ENCODE data around the gene ANKFY1. TPM values are rescaled to one million over a fixed set of nuclear protein-coding genes. Genes with fewer than 3 reads are reported as not detected.

Gene ANKFY1
- total RNA-seq, 1 donor, result 44.9 TPM

DNA sequence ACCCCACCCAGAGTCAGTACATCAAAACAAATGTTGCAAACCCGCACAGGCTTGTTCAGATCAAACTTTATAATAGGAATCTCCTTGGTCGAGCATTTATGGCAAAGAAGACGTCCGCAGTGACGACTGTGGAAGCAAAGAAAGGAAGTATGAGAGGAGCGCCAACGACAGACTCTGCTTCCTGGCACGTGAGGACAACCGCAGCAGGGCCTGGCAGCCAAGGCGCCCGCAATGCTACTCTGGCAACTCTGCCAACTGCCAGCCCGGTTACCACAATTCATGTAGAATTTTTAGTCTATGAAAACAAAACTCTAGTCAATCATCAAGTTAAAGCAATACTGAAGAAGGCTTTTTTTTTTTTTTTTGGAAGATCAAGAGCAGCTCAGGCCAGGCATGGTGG is 96.0 kb downstream of the ANKFY1 start:
- H3K27ac ChIP-seq (ENCODE audit: low read depth, low read length), result no peak overlapping the region
- H3K4me1 ChIP-seq (ENCODE audit: insufficient read depth, low read length), result no peaks in the 10 kb centered on the region
- no peaks in the 10 kb centered on the region for H3K27me3 ChIP-seq (ENCODE audit: insufficient read depth, low read length)
- no peak overlapping the region for H3K4me2 ChIP-seq (ENCODE audit: insufficient read depth, low read length)
- H2AFZ ChIP-seq (ENCODE audit: low read length), result no peak overlapping the region
- H3K36me3 ChIP-seq (ENCODE audit: insufficient read depth, low read length), result peaks cover 71% of the 10 kb centered on the region
- no peaks in the 10 kb centered on the region for H3K9me3 ChIP-seq (ENCODE audit: low read depth, low read length)
- H4K20me1 ChIP-seq (ENCODE audit: insufficient read depth, low read length), result no peaks in the 10 kb centered on the region
- H3K4me3 ChIP-seq (ENCODE audit: insufficient read depth, low read length), result no peak overlapping the region
- H3K79me2 ChIP-seq (ENCODE audit: insufficient read depth, low read length), result no peaks in the 10 kb centered on the region
- DNase-seq (ENCODE audit: insufficient read length, low spot score, missing footprints), result peak; percentile 74
- TF ChIP-seq, protein P1, sequence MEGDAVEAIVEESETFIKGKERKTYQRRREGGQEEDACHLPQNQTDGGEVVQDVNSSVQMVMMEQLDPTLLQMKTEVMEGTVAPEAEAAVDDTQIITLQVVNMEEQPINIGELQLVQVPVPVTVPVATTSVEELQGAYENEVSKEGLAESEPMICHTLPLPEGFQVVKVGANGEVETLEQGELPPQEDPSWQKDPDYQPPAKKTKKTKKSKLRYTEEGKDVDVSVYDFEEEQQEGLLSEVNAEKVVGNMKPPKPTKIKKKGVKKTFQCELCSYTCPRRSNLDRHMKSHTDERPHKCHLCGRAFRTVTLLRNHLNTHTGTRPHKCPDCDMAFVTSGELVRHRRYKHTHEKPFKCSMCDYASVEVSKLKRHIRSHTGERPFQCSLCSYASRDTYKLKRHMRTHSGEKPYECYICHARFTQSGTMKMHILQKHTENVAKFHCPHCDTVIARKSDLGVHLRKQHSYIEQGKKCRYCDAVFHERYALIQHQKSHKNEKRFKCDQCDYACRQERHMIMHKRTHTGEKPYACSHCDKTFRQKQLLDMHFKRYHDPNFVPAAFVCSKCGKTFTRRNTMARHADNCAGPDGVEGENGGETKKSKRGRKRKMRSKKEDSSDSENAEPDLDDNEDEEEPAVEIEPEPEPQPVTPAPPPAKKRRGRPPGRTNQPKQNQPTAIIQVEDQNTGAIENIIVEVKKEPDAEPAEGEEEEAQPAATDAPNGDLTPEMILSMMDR (IDR thresholded peaks at IDR 0.05; ENCODE audit: extremely low read depth, low read depth, low read length), result no peak

DNA sequence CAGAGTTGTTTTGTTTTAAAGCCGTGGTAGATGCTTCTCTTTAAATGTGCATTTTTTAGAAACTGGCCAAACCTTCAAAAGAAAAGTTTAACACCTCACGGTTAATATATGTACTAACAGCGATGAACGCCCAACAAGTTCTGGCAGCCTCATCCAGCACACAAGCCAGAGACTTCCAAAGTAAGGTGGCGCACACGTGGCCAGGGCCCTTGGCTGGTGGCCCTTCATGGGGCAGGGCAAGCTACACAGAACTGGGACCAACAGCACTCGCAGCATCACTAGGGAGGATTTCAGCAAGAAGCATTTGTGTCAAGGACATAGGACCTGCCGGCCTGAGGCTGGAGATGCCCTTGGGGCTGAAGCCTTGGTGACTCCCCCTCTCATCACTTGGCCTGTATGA is 97.4 kb downstream of the ANKFY1 start:
- Histone ChIP-seq H3K4me1 (ENCODE audit: insufficient read depth, low read length) (peaks cover 4% of the 10 kb centered on the region), H2AFZ (ENCODE audit: low read length) (no peak overlapping the region), H3K36me3 (ENCODE audit: insufficient read depth, low read length) (peaks cover 59% of the 10 kb centered on the region), H3K4me3 (ENCODE audit: insufficient read depth, low read length) (no peak overlapping the region), H4K20me1 (ENCODE audit: insufficient read depth, low read length) (no peaks in the 10 kb centered on the region), H3K27me3 (ENCODE audit: insufficient read depth, low read length) (no peaks in the 10 kb centered on the region), H3K9me3 (ENCODE audit: low read depth, low read length) (no peaks in the 10 kb centered on the region), H3K27ac (ENCODE audit: low read depth, low read length) (no peak overlapping the region), H3K79me2 (ENCODE audit: insufficient read depth, low read length) (no peaks in the 10 kb centered on the region), H3K4me2 (ENCODE audit: insufficient read depth, low read length) (no peak overlapping the region)
- TF ChIP-seq, protein P1 (IDR thresholded peaks at IDR 0.05; ENCODE audit: extremely low read depth, low read depth, low read length), result no peak
- peak; percentile 62 for DNase-seq (ENCODE audit: insufficient read length, low spot score, missing footprints)

DNA sequence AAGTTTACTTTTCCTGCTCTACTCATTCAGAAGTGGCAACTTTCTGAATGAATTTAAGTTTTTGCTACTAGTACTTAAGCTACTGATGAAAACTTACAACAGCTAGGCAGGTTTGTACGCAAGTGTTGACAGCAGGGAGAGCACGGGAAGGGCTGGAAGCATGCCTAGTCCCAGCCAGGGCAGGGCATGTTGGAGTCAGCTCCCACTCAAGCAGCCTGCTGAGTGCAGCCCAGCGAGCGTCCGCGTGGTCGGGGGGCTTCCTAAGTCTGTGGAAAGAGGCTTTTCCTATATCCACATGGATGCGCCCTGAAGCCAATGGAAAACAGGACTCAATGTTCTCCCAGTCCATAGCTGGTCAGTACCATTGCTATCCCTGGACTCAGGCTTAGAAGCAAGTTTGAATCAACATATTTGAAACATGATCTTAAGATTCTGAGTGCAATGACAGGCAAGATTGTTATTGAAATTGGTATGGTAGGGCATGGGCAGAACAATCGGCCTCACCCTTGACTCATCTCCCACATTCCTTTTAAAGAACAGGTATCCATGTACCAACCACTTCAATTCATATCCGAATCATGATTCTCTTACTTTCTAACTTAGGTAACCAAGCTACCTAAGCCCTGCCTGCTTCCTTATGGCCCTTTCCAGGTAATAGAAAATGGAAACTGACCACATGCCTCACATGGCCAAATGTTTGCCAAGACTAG is 98.3 kb downstream of the ANKFY1 start:
- H3K4me2 ChIP-seq (ENCODE audit: insufficient read depth, low read length), result no peak overlapping the region
- TF ChIP-seq, protein P1 (IDR thresholded peaks at IDR 0.05; ENCODE audit: extremely low read depth, low read depth, low read length), result no peak
- no peak overlapping the region for H3K27ac ChIP-seq (ENCODE audit: low read depth, low read length)
- H3K4me1 ChIP-seq (ENCODE audit: insufficient read depth, low read length), result peaks cover 10% of the 10 kb centered on the region
- H3K9me3 ChIP-seq (ENCODE audit: low read depth, low read length), result no peaks in the 10 kb centered on the region
- no peak overlapping the region for H3K4me3 ChIP-seq (ENCODE audit: insufficient read depth, low read length)
- no peaks in the 10 kb centered on the region for H3K27me3 ChIP-seq (ENCODE audit: insufficient read depth, low read length)
- peak; percentile 57 for DNase-seq (ENCODE audit: insufficient read length, low spot score, missing footprints)
- no peaks in the 10 kb centered on the region for H3K79me2 ChIP-seq (ENCODE audit: insufficient read depth, low read length)
- no peak overlapping the region for H2AFZ ChIP-seq (ENCODE audit: low read length)
- no peaks in the 10 kb centered on the region for H4K20me1 ChIP-seq (ENCODE audit: insufficient read depth, low read length)
- peaks cover 50% of the 10 kb centered on the region for H3K36me3 ChIP-seq (ENCODE audit: insufficient read depth, low read length)

DNA sequence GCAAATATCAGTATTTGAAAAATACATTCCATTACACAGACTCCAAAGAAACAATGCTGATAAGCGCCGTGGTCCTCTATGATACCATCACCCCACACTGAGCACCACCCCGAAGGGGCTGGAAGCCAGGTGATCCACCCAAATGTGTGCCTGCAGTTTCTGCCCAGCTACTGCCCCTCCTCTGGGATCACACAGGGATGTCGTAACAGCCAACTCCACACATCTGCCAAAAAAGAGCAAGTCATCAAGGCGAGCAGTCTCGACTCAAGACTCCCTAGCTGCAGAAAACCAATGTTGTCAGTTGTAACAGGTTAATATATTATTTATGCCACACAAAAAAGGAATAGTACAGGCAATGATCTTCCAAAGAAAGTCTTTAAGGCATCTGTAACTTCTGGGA is 99.8 kb downstream of the ANKFY1 start:
- Histone ChIP-seq H3K79me2 (ENCODE audit: insufficient read depth, low read length) (no peaks in the 10 kb centered on the region), H3K4me2 (ENCODE audit: insufficient read depth, low read length) (no peak overlapping the region), H3K9me3 (ENCODE audit: low read depth, low read length) (no peaks in the 10 kb centered on the region), H3K36me3 (ENCODE audit: insufficient read depth, low read length) (peaks cover 35% of the 10 kb centered on the region), H2AFZ (ENCODE audit: low read length) (no peak overlapping the region), H3K4me3 (ENCODE audit: insufficient read depth, low read length) (no peak overlapping the region), H4K20me1 (ENCODE audit: insufficient read depth, low read length) (no peaks in the 10 kb centered on the region), H3K27ac (ENCODE audit: low read depth, low read length) (no peak overlapping the region), H3K27me3 (ENCODE audit: insufficient read depth, low read length) (no peaks in the 10 kb centered on the region), H3K4me1 (ENCODE audit: insufficient read depth, low read length) (peaks cover 10% of the 10 kb centered on the region)
- DNase-seq (ENCODE audit: insufficient read length, low spot score, missing footprints), result peak; percentile 83
- TF ChIP-seq, protein P1 (IDR thresholded peaks at IDR 0.05; ENCODE audit: extremely low read depth, low read depth, low read length), result no peak

Data from osteoblast (primary cell).